SU-DHL-6 (cell line): ENCODE data around the gene UCN.

Experiments
- EZH2phosphoT487 ChIP-seq: fragments of 200-600 bp; sonication (generic), shearing (Covaris generic); conservative IDR thresholded peaks from 2 replicates; pipeline ENCODE4 v1.6.1; 2018; ENCODE audit warnings: mild to moderate bottlenecking, antibody characterized with exemption, low read length, moderate library complexity, mixed read lengths
- TF ChIP-seq, protein P1 (sequence below): fragments of 200-600 bp; sonication (generic); IDR thresholded peaks from one replicate; pipeline ENCODE4 v1.5.1; 2017; ENCODE audit warnings: antibody characterized with exemption, mild to moderate bottlenecking, low read length, moderate library complexity; ENCODE audit not compliant: insufficient read depth, poor library complexity, severe bottlenecking

DNA sequence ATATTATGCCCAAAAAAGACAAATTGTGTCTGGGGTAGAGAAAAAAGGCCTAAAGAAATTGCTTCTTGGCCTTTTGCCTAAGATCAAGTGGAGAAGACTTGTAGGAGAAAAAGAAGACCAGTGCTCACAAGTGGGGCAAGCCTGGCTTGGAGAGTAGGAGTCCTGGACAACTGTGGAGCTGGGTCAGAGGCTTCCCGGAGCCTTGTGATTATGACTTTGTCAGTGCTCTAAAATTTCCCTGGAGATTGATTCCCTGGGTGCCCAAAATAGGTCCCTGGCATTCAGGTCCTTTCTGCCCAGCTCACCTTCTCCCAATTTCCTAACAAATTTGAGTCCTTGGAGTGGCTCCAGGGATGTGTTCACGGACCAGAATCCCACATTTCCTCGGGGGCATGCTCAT, 26.8 kb downstream of the UCN start:
- TF ChIP-seq, protein P1, sequence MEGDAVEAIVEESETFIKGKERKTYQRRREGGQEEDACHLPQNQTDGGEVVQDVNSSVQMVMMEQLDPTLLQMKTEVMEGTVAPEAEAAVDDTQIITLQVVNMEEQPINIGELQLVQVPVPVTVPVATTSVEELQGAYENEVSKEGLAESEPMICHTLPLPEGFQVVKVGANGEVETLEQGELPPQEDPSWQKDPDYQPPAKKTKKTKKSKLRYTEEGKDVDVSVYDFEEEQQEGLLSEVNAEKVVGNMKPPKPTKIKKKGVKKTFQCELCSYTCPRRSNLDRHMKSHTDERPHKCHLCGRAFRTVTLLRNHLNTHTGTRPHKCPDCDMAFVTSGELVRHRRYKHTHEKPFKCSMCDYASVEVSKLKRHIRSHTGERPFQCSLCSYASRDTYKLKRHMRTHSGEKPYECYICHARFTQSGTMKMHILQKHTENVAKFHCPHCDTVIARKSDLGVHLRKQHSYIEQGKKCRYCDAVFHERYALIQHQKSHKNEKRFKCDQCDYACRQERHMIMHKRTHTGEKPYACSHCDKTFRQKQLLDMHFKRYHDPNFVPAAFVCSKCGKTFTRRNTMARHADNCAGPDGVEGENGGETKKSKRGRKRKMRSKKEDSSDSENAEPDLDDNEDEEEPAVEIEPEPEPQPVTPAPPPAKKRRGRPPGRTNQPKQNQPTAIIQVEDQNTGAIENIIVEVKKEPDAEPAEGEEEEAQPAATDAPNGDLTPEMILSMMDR: no peak
- no peak for TF ChIP-seq EZH2phosphoT487
